CD4-positive, alpha-beta T cell treated with Interleukin-15 for 1 hour (primary cell): ENCODE results near the gene MAPK13.

Experiments
- DNase-seq: peaks from one replicate; pipeline ENCODE4 v3.0.0-alpha.2; 2020

Gene MAPK13

DNA sequence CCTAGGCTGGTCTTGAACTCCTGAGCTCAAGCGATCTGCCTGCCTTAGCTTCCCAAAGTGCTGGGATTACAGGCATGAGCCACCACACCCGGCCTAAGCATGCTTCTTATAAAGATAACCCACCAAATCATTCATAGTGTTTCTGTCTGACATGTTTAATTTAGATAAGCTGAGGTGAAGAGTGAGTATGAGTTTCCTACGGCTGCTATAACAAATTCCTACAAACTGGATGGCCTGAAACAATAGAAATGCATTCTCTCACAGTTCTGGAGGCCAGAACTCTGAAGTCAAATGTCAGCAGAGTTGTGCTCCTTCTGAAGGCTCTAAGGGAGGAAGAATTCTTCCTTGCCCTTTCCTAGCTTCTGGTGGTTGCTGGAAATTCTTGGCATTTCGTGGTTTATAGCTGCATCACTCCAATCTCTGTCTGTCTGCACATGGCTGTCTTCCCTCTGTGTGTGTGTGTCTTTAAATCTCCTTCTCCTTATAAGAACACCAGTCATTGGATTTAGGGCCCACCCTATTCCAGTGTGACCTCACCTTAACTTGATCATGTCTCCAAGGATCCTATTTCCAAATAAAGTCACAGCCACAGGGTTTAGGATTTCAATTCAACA, 29.9 kb downstream of the MAPK13 start:
- DNase-seq, result no peak

DNA sequence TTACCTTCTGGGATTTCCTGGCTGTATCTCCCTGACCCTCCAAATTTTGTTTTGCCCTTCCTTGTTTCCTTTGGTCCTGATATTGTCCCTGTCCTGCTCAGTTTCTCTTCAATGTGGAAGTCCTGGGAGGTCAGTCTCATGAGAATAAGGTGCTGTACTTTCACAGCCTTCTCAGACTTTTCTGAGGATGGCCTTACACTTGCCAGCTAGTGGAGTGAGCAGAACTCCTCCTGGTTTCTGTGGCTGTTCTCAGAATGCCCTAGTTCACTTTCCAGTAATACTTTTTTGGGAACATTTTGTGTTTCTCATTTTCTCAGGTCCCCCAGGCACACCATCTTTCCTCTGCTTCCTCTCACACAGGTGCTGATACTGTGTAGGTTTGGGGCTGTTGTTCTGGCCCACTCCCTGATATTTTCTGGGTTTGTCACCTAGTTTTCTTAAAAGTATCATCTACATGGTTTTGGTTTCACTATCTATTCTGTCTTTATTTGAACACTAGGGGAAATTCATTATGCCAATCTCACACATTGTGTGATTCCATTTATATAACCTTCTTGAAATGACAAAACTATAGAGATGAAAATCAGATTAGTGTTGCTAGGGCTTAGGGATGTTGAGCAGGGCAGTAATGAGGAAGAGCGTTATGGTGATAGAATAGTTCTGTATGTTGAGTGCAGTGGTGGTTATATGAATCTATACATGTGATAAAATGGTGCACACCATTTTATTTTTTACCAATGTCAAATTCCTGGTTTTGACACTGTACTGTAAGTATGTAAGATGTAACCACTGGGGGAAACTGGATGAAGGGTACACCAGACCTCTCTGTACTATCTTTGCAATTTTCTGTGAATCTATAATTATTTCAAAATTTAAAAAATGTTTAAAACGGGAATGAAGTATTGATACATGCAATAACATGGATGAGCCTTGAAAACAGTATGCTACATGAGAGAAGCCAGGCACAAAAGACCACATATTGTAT, 39.0 kb downstream of the MAPK13 start:
- DNase-seq, result no peak

DNA sequence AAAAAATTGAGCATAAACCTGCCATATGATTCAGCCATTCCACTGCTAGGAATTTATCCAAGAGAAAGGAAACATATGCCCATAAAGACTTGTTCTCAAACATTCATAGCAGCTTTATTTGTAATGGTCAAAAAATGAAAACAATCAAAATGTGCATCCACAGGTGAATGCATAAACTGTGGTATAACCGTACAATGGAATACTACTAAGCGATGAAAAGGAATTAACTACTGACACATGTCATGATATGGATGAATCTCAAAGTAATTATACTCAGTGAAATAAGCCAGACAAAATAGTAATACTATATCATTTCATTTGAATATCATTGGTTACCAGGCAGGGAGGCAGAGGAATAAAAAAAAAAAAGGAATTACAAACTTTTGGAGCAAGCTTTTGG, 40.4 kb downstream of the MAPK13 start:
- no peak for DNase-seq

DNA sequence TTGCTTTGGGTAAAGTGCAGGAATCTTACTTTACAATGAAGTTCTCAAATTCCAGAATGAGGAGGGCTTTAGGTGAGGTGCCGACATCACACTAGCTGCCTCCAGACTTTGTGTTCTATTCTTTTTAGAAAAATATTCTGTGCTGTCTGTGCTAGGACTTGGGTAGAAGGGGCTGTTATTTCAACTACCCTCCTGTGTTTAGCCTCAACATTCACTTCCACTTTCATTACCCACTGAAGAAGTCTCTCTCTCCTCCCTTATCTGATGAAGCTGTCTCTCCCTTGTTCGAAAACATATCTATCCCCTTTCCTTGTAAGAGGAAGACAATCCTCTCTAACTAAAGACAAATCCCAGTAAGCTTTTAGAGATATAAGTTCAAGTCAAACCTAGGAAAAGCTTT, 41.3 kb downstream of the MAPK13 start:
- no peak for DNase-seq

DNA sequence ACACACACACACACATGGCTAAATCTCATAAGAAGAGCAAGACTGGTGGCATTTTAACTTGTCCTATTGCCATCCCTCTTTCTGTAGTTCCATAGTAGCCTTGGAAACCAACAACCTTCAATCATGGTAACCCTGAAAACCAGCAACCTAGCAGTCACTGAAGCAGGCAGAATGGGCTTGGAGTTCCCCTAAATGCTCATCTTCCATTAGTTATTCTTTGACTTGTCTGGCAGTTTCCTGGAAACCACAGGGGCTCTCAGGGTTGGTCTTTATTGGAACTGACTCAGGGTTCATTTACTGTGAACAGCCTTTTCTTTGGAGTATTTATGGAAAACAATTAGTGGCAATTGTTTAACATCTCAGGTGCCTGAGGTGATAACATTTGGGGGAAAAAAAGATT, 46.9 kb downstream of the MAPK13 start:
- no peak for DNase-seq

DNA sequence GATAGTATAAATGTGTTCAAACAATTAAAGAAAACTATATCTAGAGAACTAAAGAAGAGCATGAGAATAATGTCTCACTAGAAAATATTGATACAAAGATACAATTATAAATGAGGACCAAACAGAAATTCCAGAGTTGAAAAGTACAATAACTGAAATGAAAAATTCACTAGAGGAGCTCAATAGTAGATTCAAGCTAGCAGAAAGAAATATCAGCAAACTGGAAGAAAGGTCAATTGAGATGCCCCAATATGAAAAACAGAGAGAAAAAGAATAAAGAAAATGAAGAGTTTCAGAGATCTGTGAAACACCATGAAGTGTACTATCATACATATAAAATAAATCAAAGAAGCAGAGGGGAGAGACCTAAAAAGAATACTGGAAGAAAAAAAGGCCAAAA, 48.2 kb downstream of the MAPK13 start:
- DNase-seq, result no peak

DNA sequence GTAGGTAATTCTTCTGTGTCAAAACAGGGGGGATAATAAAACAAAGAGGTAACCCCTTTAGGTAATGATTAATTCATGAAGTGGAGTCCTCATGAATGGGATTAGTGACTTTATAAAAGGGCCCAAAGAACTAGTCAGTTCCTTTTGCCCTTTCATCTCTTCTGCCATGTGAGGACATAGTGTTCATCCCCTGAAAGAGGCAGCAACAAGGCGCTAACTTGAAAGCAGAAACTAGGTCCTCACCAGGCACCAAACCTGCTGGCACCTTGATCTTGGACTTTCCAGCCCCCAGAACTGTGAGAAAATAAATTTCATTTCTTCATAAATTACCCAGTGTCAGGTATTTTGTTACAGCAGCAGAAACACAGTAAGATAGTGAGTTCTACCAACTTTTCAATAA, 49.8 kb downstream of the MAPK13 start:
- DNase-seq, result no peak

DNA sequence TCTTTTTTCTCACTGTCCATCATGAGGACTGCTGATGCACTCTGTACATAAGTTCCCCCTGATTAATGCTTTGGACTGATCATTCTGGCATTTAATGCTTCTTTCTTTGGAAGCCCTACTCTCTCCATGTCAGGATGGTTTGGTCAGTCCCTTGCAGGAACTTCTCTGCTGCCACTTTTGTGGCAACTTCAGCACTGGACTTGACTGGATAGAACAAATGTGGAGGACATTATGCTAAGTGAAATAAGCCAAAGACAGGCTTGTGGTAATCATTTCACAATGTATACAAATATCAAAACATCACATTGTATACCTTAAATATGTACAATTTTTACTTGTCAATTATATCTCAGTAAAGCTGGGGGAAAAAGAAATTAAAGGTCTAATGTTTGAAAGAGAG, 54.0 kb downstream of the MAPK13 start:
- no peak for DNase-seq

DNA sequence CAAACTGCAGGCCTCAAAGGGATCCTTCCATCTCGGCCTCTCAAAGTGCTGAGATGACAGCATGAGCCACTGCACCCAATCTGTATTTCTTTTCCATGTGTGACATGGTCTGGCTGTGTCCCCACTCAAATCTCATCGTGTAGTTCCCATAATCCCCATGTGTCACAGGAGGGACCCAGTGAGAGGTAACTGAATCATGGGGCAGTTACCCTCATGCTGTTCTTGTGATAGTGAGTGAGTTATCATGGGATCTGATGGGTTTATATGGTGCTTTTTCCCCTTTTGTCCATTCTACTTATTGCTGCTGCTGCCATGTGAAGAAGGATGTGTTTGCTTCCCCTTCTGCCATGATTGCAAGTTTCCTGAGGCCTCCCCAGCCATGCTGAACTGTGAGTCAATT, 55.9 kb downstream of the MAPK13 start:
- no peak for DNase-seq

DNA sequence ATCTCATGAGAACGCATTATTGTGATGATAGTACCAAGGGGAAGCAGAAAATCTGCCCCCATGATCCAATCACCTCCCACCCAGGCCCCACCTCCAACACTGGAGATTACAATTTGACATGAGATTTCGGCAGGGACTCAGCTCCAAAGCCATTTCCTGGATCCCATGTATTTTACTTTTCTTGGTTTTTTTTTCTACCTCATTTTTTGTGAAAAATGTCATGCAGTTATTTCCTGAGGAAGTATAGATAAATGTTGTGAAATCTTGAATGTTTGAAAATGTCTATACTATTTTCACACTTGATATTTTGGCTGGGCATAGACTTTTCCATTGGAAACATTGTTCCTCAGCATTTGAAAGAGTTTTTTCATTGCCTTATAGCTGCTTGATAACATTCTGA, 57.1 kb downstream of the MAPK13 start:
- DNase-seq, result no peak
